Measurements from ENCODE around the gene SH3PXD2A. TPM values are rescaled to one million over a fixed set of nuclear protein-coding genes. Genes with fewer than 3 reads are reported as not detected.
A peak's percentile ranks its signal among the peaks of the same experiment; 100 is the strongest.

The SH3PXD2A gene
- total and polyA plus RNA-seq, 4 donors, result 18.7 to 69.1 (median 42.5) TPM

- WGBS, 2 donors, result 74 to 83% methylated on average over 6 of the region's 6 CpGs
- intact Hi-C loops (cut with DNase I), result no loop called here
- DNase-seq (no peak), ATAC-seq (ENCODE audit: low FRiP score) (no peak)
- Histone ChIP-seq H3K4me3 (ENCODE audit: low read length in 2 of 2) (no peak overlapping the region), H3K27me3 (ENCODE audit: control insufficient read depth in 1 of 2, insufficient read depth in 2 of 2, low read length in 1 of 2) (no peaks in the 10 kb centered on the region), H3K27ac (ENCODE audit: low read depth in 1 of 2, low read length in 2 of 2) (no peak overlapping the region), H3K9me3 (ENCODE audit: control insufficient read depth, low read length) (no peaks in the 10 kb centered on the region), H3K36me3 (ENCODE audit: control insufficient read depth in 1 of 2, insufficient read depth in 2 of 2, low read length in 1 of 2) (no peaks in the 10 kb centered on the region), H3K4me1 (ENCODE audit: control insufficient read depth in 1 of 2, insufficient read depth in 2 of 2, low read length in 2 of 2) (no peaks in the 10 kb centered on the region)
Observed at GRCh38 chr10:103802081-103802480, 53.3 kb downstream of the SH3PXD2A start.

GRCh38 chr10:103800789-103801540 is 54.4 kb downstream of the SH3PXD2A start:
- H3K4me1 ChIP-seq (ENCODE audit: control insufficient read depth in 1 of 2, insufficient read depth in 2 of 2, low read length in 2 of 2), result no peaks in the 10 kb centered on the region
- no peak for DNase-seq
- no peak for ATAC-seq (ENCODE audit: low FRiP score)
- H3K36me3 ChIP-seq (ENCODE audit: control insufficient read depth in 1 of 2, insufficient read depth in 2 of 2, low read length in 1 of 2), result no peaks in the 10 kb centered on the region
- no peak overlapping the region for H3K4me3 ChIP-seq (ENCODE audit: low read length in 2 of 2)
- no peak overlapping the region for H3K27ac ChIP-seq (ENCODE audit: low read depth in 1 of 2, low read length in 2 of 2)
- H3K27me3 ChIP-seq (ENCODE audit: control insufficient read depth in 1 of 2, insufficient read depth in 2 of 2, low read length in 1 of 2), result no peaks in the 10 kb centered on the region
- H3K9me3 ChIP-seq (ENCODE audit: control insufficient read depth, low read length), result no peaks in the 10 kb centered on the region
- intact Hi-C loops (cut with DNase I), result no loop called here
- 91 to 96% methylated on average over 10 of the region's 10 CpGs for WGBS, 2 donors

GRCh38 chr10:103800089-103800488 is 55.3 kb downstream of the SH3PXD2A start:
- no peaks in the 10 kb centered on the region for H3K9me3 ChIP-seq (ENCODE audit: control insufficient read depth, low read length)
- no peaks in the 10 kb centered on the region for H3K27me3 ChIP-seq (ENCODE audit: control insufficient read depth in 1 of 2, insufficient read depth in 2 of 2, low read length in 1 of 2)
- ATAC-seq (ENCODE audit: low FRiP score) (no peak), DNase-seq (no peak)
- intact Hi-C loops (cut with DNase I), result no loop called here
- no peak overlapping the region for H3K27ac ChIP-seq (ENCODE audit: low read depth in 1 of 2, low read length in 2 of 2)
- no peaks in the 10 kb centered on the region for H3K4me1 ChIP-seq (ENCODE audit: control insufficient read depth in 1 of 2, insufficient read depth in 2 of 2, low read length in 2 of 2)
- no peak overlapping the region for H3K4me3 ChIP-seq (ENCODE audit: low read length in 2 of 2)
- no peaks in the 10 kb centered on the region for H3K36me3 ChIP-seq (ENCODE audit: control insufficient read depth in 1 of 2, insufficient read depth in 2 of 2, low read length in 1 of 2)
- 84 to 90% methylated on average over 3 of the region's 3 CpGs for WGBS, 2 donors

- ATAC-seq (ENCODE audit: low FRiP score) (no peak), DNase-seq (no peak)
- intact Hi-C loops (cut with DNase I), result no loop called here
- Histone ChIP-seq H3K4me3 (ENCODE audit: low read length in 2 of 2) (no peak overlapping the region), H3K9me3 (ENCODE audit: control insufficient read depth, low read length) (no peaks in the 10 kb centered on the region), H3K36me3 (ENCODE audit: control insufficient read depth in 1 of 2, insufficient read depth in 2 of 2, low read length in 1 of 2) (no peaks in the 10 kb centered on the region), H3K27me3 (ENCODE audit: control insufficient read depth in 1 of 2, insufficient read depth in 2 of 2, low read length in 1 of 2) (no peaks in the 10 kb centered on the region), H3K4me1 (ENCODE audit: control insufficient read depth in 1 of 2, insufficient read depth in 2 of 2, low read length in 2 of 2) (no peaks in the 10 kb centered on the region), H3K27ac (ENCODE audit: low read depth in 1 of 2, low read length in 2 of 2) (no peak overlapping the region)
- WGBS, 2 donors, result 93 to 98% methylated on average over 4 of the region's 4 CpGs
Observed at GRCh38 chr10:103799341-103799740, 56.0 kb downstream of the SH3PXD2A start.

GRCh38 chr10:103798511-103798910 is 56.9 kb downstream of the SH3PXD2A start:
- H3K27ac ChIP-seq (ENCODE audit: low read depth in 1 of 2, low read length in 2 of 2), result no peak overlapping the region
- 96 to 99% methylated on average over 7 of the region's 7 CpGs for WGBS, 2 donors

GRCh38 chr10:103797857-103798256 is 57.5 kb downstream of the SH3PXD2A start:
- Histone ChIP-seq H3K4me1 (ENCODE audit: control insufficient read depth in 1 of 2, insufficient read depth in 2 of 2, low read length in 2 of 2) (no peaks in the 10 kb centered on the region), H3K27me3 (ENCODE audit: control insufficient read depth in 1 of 2, insufficient read depth in 2 of 2, low read length in 1 of 2) (no peaks in the 10 kb centered on the region), H3K4me3 (ENCODE audit: low read length in 2 of 2) (no peak overlapping the region), H3K27ac (ENCODE audit: low read depth in 1 of 2, low read length in 2 of 2) (no peak overlapping the region), H3K36me3 (ENCODE audit: control insufficient read depth in 1 of 2, insufficient read depth in 2 of 2, low read length in 1 of 2) (no peaks in the 10 kb centered on the region), H3K9me3 (ENCODE audit: control insufficient read depth, low read length) (no peaks in the 10 kb centered on the region)
- intact Hi-C loops (cut with DNase I), result no loop called here
- peak in 1 of 2 donors; percentile 65 for DNase-seq
- WGBS, 2 donors, result 93% methylated on average over 12 of the region's 12 CpGs
- no peak for ATAC-seq (ENCODE audit: low FRiP score)

More at GRCh38 chr10:103798511-103798910, 56.9 kb downstream of the SH3PXD2A start:
- intact Hi-C loops (cut with DNase I), result no loop called here
- DNase-seq (peak in 1 of 2 donors; percentile 46), ATAC-seq (ENCODE audit: low FRiP score) (no peak)
- H3K4me1 ChIP-seq (ENCODE audit: control insufficient read depth in 1 of 2, insufficient read depth in 2 of 2, low read length in 2 of 2), result no peaks in the 10 kb centered on the region
- no peaks in the 10 kb centered on the region for H3K36me3 ChIP-seq (ENCODE audit: control insufficient read depth in 1 of 2, insufficient read depth in 2 of 2, low read length in 1 of 2)
- H3K9me3 ChIP-seq (ENCODE audit: control insufficient read depth, low read length), result no peaks in the 10 kb centered on the region
- no peak overlapping the region for H3K4me3 ChIP-seq (ENCODE audit: low read length in 2 of 2)
- H3K27me3 ChIP-seq (ENCODE audit: control insufficient read depth in 1 of 2, insufficient read depth in 2 of 2, low read length in 1 of 2), result no peaks in the 10 kb centered on the region

- no peak overlapping the region for H3K4me3 ChIP-seq (ENCODE audit: low read length in 2 of 2)
- H3K4me1 ChIP-seq (ENCODE audit: control insufficient read depth in 1 of 2, insufficient read depth in 2 of 2, low read length in 2 of 2), result no peaks in the 10 kb centered on the region
- H3K27me3 ChIP-seq (ENCODE audit: control insufficient read depth in 1 of 2, insufficient read depth in 2 of 2, low read length in 1 of 2), result no peaks in the 10 kb centered on the region
- H3K9me3 ChIP-seq (ENCODE audit: control insufficient read depth, low read length), result no peaks in the 10 kb centered on the region
- 94 to 95% methylated on average over 4 of the region's 4 CpGs for WGBS, 2 donors
- intact Hi-C loops (cut with DNase I), result no loop called here
- DNase-seq, result peak in 1 of 2 donors; percentile 36
- no peak for ATAC-seq (ENCODE audit: low FRiP score)
- H3K36me3 ChIP-seq (ENCODE audit: control insufficient read depth in 1 of 2, insufficient read depth in 2 of 2, low read length in 1 of 2), result no peaks in the 10 kb centered on the region
- no peak overlapping the region for H3K27ac ChIP-seq (ENCODE audit: low read depth in 1 of 2, low read length in 2 of 2)
Observed at GRCh38 chr10:103795634-103796270, 59.6 kb downstream of the SH3PXD2A start.

GRCh38 chr10:103794996-103795395 is 60.4 kb downstream of the SH3PXD2A start:
- DNase-seq (peak in 1 of 2 donors; percentile 34), ATAC-seq (ENCODE audit: low FRiP score) (no peak)
- Histone ChIP-seq H3K36me3 (ENCODE audit: control insufficient read depth in 1 of 2, insufficient read depth in 2 of 2, low read length in 1 of 2) (no peaks in the 10 kb centered on the region), H3K4me3 (ENCODE audit: low read length in 2 of 2) (no peak overlapping the region), H3K4me1 (ENCODE audit: control insufficient read depth in 1 of 2, insufficient read depth in 2 of 2, low read length in 2 of 2) (no peaks in the 10 kb centered on the region), H3K27me3 (ENCODE audit: control insufficient read depth in 1 of 2, insufficient read depth in 2 of 2, low read length in 1 of 2) (no peaks in the 10 kb centered on the region), H3K27ac (ENCODE audit: low read depth in 1 of 2, low read length in 2 of 2) (no peak overlapping the region), H3K9me3 (ENCODE audit: control insufficient read depth, low read length) (no peaks in the 10 kb centered on the region)
- intact Hi-C loops (cut with DNase I), result no loop called here
- 97 to 99% methylated on average over 7 of the region's 7 CpGs for WGBS, 2 donors

Data from aorta (tissue), 5 donors.